ENCODE results near the gene FNDC11. TPM values are rescaled to one million over a fixed set of nuclear protein-coding genes. Genes with fewer than 3 reads are reported as not detected.

Gene FNDC11
- total and polyA plus RNA-seq, 2 of the 13 experiments (the other 11 are each of a cell fraction or from before 2014, with no cell fraction given) = 0.07 TPM; not detected in 1

GRCh38 chr20:63578224-63579016 is 24.5 kb downstream of the FNDC11 start:
- 31% methylated on average over 23 of the region's 26 CpGs for WGBS (ENCODE audit: low lambda C conversion rate)
- Histone ChIP-seq H3K36me3 (replicated peaks in 1 of 2; ENCODE audit: control insufficient read depth in 1 of 2, insufficient read depth in 2 of 2, low read length in 2 of 2) (no peaks in the 10 kb centered on the region), H4K20me1 (ENCODE audit: insufficient read depth, low read length) (no peaks in the 10 kb centered on the region), H3K4me3 (replicated peaks in 1 of 3; ENCODE audit: insufficient read depth in 1 of 3, low read depth in 2 of 3, low read length in 3 of 3) (no peak overlapping the region; a peak in 1 of 6 replicates), H3K4me2 (ENCODE audit: low read depth, low read length) (peak overlapping the region; percentile 22; the same call in 1 of the 2 replicates), H3K4me1 (ENCODE audit: insufficient read depth, low read length) (peaks cover 73% of the 10 kb centered on the region), H3K79me2 (ENCODE audit: insufficient read depth, low read length) (no peaks in the 10 kb centered on the region), H3K9me3 (ENCODE audit: low read length) (no peaks in the 10 kb centered on the region), H3K27ac (ENCODE audit: extremely low read length, insufficient read depth, low read length) (no peak overlapping the region), H3K9ac (ENCODE audit: insufficient read depth, low read depth, low read length) (no peak overlapping the region), H2AFZ (ENCODE audit: low read length) (no peak overlapping the region), H3K27me3 (ENCODE audit: control insufficient read depth in 1 of 2, insufficient read depth in 2 of 2, low read length in 2 of 2) (peaks cover 6 to 41% of the 10 kb centered on the region in 2 experiments; a peak in 3 of 5 replicates)
- in situ Hi-C loops (cut with HindIII; ENCODE audit: extremely low pct_ligation_motif_present, low pct_unique_long_range_greater_than_20kb) (loop anchor here (5.0 kb wide), 1 partner anchor 41 kb away; the partner anchor contains the start of gene PTK6), intact Hi-C loops (cut with micrococcal nuclease; ENCODE audit: unreplicated experiment) (no loop called here)
- FAIRE-seq (no peak), ATAC-seq (no peak), DNase-seq (ENCODE audit: low spot score) (no peak)
- no TSS peak for BruUV-seq (replicated peaks)
- ChIA-PET POLR2A (no interaction called here), CTCF (ENCODE audit: low intra/inter-chr PET ratio, low total read pairs) (interaction anchor here (4.5 kb wide), 1 partner anchor 40 kb away, joined by 29 read pairs; the partner anchor contains the start of gene PTK6)
- TF ChIP-seq ZFX (CRISPR knock-in tag; IDR thresholded peaks at IDR 0.05; ENCODE audit: low read depth) = peak; percentile 50; the same call in 1 of the 2 replicates
- no peak for TF ChIP-seq SMARCC2 (IDR thresholded peaks at IDR 0.05)
- 0 out of 2 replicates have a peak, but pooled peaks have one; percentile 47 for TF ChIP-seq ZNF274 (CRISPR knock-in tag; IDR thresholded peaks at IDR 0.05)
- peak; percentile 21; the same call in 1 of the 2 replicates for TF ChIP-seq SALL1 (CRISPR knock-in tag; IDR thresholded peaks at IDR 0.05)
- no peak for TF ChIP-seq LCORL (IDR thresholded peaks at IDR 0.05)
- TF ChIP-seq LCORL (CRISPR knock-in tag; IDR thresholded peaks at IDR 0.05) = peak; percentile 69; the same call in 1 of the 2 replicates
- 0 out of 2 replicates have a peak, but pooled peaks have one; percentile 42 for TF ChIP-seq YEATS2 (CRISPR knock-in tag; IDR thresholded peaks at IDR 0.05; ENCODE audit: borderline replicate concordance)
- peak; percentile 65; the same call in 1 of the 2 replicates for TF ChIP-seq NRL (CRISPR knock-in tag; IDR thresholded peaks at IDR 0.05; ENCODE audit: borderline replicate concordance)
- TF ChIP-seq SP4 (CRISPR knock-in tag; IDR thresholded peaks at IDR 0.05) = no peak
- no peak for TF ChIP-seq ZNF451 (CRISPR knock-in tag; IDR thresholded peaks at IDR 0.05)
- TF ChIP-seq AKAP8 (CRISPR knock-in tag; IDR thresholded peaks at IDR 0.05) = no peak
- 0 out of 2 replicates have a peak, but pooled peaks have one; percentile 31 for TF ChIP-seq THAP11 (CRISPR knock-in tag; IDR thresholded peaks at IDR 0.05)
- TF ChIP-seq KDM2A (CRISPR knock-in tag; IDR thresholded peaks at IDR 0.05; ENCODE audit: borderline replicate concordance, low read depth) = 0 out of 2 replicates have a peak, but pooled peaks have one; percentile 34
- peak; percentile 60; the same call in 1 of the 2 replicates for TF ChIP-seq TSC22D2 (CRISPR knock-in tag; IDR thresholded peaks at IDR 0.05; ENCODE audit: borderline replicate concordance)
- TF ChIP-seq FOXA1 (IDR thresholded peaks at IDR 0.05) = no peak
- TF ChIP-seq FOXA1 (CRISPR knock-in tag; IDR thresholded peaks at IDR 0.05) = peak; percentile 25; the same call in 1 of the 2 replicates
- peak; percentile 61 for TF ChIP-seq RAD21 (CRISPR knock-in tag; IDR thresholded peaks at IDR 0.05)
- peak; percentile 39; the same call in 1 of the 2 replicates for TF ChIP-seq FOXO1 (CRISPR knock-in tag; IDR thresholded peaks at IDR 0.05)
- 0 out of 2 replicates have a peak, but pooled peaks have one; percentile 39 for TF ChIP-seq POGK (CRISPR knock-in tag; conservative IDR thresholded peaks at IDR 0.05)
- peak; percentile 42 for TF ChIP-seq ZNF883 (CRISPR knock-in tag; IDR thresholded peaks at IDR 0.05; ENCODE audit: not compliant biosample characterization)
- 0 out of 2 replicates have a peak, but pooled peaks have one; percentile 22 for TF ChIP-seq FOXA3 (CRISPR knock-in tag; IDR thresholded peaks at IDR 0.05)
- TF ChIP-seq, protein P1, sequence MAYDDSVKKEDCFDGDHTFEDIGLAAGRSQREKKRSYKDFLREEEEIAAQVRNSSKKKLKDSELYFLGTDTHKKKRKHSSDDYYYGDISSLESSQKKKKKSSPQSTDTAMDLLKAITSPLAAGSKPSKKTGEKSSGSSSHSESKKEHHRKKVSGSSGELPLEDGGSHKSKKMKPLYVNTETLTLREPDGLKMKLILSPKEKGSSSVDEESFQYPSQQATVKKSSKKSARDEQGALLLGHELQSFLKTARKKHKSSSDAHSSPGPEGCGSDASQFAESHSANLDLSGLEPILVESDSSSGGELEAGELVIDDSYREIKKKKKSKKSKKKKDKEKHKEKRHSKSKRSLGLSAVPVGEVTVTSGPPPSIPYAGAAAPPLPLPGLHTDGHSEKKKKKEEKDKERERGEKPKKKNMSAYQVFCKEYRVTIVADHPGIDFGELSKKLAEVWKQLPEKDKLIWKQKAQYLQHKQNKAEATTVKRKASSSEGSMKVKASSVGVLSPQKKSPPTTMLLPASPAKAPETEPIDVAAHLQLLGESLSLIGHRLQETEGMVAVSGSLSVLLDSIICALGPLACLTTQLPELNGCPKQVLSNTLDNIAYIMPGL (CRISPR knock-in tag; IDR thresholded peaks at IDR 0.05; ENCODE audit: borderline replicate concordance in 1 of 2, low read depth in 1 of 2) = peak in 1 of 2 experiments; percentile 71; a peak in 3 of 4 replicates

Data from HepG2 (cell line).